NCI-H510A treated with DMSO at 0.1 percent for 48 hours (cell line): ENCODE results near the gene C11orf58.
A peak's percentile ranks its signal among the peaks of the same experiment; 100 is the strongest.

Experiments
- DNase-seq: peaks from one replicate; lab custom pipeline; 2025; lab: John Stamatoyannopoulos, UW

Gene C11orf58

DNA sequence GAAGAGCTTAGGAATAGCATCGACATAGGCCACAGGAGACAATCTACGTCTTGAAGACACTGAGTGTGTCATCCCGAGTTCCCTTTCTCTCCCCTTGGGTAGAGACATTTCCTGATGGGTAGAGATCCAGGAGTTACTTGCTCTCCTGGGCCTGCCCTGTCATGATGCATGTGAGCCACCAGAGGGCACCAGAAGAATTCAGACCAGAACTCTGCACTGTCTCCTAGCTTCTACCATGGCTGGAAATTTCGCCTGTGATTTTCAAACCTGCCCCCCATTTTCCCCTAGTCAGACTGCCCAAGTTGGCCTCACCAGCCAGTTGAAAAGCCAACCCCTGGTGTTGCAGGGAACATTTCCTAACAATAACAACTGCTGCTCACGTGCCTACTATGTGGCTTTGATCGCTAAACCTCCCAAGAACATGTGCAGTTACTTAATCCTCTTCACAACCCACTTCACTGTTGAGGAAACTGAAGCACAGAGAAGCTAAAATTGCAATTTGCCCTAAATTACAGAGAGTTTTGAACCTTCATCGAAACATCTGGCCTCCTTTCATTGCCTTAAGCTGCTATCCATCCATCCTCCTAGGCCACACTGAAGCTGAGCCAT lies 47.2 kb downstream of the C11orf58 start:
- DNase-seq = peak; percentile 50

- DNase-seq = no peak
These were observed 47.7 kb downstream of the C11orf58 start for GRCh38 chr11:16786131-16786530.

GRCh38 chr11:16787035-16787742 lies 48.7 kb downstream of the C11orf58 start:
- DNase-seq = no peak

- DNase-seq = peak; percentile 59
These were observed 50.0 kb downstream of the C11orf58 start for GRCh38 chr11:16788141-16789062.

DNA sequence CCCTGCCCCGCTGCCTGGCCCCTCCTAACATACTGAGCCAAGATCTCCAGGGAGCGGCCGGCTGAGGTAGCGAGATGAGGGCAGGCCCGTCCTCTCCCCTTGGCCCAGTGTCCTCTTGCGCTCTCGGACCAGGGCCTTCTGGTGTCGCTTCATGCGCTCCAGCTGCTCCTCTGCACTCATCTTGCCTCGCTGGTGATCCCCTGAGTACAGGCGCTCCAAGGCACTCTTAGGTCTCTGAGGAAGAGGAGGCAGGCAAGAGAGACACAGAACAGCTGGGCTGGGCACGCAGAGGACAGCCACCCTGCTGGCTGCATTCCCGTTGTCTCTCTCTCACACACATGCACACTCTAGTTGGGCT lies 50.6 kb downstream of the C11orf58 start:
- DNase-seq = no peak

GRCh38 chr11:16789560-16790485 lies 51.4 kb downstream of the C11orf58 start:
- DNase-seq = no peak

DNA sequence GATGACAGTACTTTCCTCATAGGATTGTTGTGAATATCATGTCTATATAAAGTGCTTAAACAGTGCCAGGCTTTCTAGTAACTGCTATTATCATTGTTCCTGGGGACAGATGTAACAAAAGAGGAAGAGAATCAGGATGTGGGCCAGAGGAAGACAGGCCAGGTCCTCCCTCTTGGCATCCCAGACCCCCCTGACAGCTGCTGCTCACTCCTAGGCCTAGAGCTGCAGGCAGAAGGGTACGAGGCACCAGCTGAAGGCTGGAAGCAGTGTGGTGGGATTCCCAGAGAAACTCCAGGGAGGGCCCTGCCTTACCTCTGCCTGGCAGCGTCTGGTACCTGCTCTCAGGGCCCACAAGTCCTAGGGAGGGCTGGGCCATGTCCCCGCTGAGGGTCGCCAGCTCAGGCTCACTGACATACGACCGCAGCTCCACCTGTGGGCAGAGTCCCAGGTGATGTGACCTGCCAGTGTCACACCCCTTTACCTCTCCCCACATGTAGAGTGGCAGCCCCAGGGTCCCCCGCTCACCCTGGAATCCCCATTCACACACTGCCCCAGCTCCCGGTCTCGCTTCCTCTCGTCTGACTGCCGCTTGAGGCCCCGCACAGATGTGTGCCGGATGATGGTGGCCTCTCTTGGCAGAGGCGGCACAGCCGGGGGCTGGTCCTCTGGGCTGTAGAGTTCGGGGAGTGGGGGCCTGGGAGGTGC lies 52.2 kb downstream of the C11orf58 start:
- no peak for DNase-seq

DNA sequence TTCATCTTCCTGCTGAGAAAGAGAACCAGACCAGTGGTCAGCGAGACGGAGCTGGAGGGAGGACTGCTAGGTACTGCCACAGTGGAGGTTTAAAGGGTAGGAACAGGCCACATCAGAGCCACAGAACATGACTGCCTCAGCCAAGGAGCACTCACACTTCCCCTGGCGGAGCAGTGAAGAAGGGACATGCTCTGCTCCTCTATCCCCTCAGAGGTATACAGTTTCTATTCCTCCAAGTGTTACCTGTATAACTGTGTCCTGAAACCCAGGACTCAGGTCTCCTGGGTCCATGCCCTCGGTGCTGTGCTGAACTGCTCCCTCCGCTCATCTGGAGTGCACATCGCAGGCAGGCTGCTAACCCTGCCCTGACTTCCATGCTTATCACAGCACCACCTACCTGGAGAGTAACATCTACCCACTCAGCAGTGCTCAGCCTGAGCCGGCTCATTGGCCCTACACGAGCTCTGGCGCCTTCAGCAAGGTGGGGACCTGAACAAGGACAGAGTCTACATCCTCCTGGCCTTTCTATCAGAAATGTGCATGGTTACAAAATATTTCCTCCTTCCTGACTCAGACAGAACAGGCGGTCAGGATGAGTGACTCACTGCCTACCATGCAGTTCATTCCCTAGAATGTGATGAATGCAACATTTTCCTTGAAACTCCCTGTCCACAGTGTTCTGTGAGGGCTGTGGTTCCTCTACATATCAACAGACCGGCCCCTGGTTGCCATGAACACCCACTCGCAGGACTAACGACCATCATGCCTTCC lies 52.9 kb downstream of the C11orf58 start:
- no peak for DNase-seq

DNA sequence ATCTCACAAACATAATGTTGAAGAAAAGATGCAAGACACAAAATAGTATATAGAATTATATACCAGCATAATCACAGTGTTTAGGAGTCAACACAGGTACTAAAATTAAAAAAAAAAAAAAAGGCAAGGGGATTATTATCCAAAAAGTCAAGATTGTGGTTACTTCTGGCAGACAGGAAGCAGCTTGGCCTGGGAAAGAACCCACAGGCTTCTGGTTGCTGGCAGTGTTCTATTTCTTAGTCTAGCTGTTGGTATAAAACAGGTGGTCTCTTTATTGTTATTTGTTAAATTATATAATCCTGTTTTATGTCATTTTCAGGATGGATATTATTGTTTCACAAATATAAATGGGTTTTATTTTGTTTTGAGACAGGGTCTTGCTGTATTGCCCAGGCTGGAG lies 54.0 kb downstream of the C11orf58 start:
- no peak for DNase-seq

GRCh38 chr11:16793009-16793408 lies 54.6 kb downstream of the C11orf58 start:
- DNase-seq = no peak

DNA sequence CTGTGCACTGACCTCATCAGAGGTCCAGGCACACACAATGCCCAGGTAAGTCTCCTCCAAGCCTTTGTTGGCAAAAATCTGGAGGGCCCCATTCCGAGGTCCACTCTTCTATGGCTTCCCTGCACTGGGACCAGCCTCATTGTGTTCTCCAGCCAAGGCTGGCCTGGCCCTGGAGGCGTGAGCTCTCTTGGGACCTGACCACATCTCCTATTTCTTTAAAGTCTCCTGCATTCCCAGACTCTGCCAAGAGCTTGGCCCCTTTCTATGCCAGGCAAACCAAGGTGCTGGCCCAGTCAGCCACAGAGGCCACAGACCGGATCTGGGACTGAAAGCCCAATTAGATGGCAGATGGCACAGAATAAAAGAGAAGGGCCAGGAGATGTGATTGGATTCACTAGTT lies 55.1 kb downstream of the C11orf58 start:
- DNase-seq = no peak

DNA sequence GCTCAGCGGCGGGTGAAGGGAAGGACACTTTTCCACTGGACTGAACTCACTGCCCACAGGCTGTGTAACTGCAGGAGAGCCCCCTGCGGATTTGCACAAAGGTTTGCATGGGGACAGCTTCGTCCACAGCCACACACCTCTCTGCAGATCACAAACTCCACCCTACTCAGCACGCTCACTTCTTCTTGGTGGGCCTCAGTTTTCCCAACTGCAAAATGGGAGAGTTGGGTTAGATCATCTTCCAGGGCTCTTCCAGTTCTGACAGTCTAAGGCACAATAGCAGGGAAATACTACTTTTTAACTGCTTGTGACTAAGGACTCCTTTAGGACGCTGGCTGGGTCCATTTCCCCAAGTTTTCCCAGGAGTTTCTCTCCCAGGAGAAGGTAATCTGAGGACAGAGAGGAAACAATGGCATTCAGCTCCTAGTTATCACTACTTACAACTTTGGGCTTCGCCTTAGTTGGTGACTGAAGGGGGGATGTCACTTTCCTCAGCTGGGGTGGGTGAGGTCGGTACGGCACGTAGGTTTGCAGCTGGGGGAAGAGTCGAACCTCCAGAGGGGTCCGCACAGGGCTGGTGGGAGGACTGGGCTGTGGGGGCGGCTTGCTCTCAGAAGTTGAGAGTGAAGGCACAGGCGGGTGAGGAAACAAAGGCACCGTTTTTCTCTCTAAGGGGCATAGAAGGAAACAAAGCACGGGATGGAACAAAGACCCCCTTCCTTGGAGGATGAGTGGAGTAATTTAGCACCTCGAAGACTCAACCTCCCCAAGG lies 55.8 kb downstream of the C11orf58 start:
- DNase-seq = no peak

GRCh38 chr11:16795146-16795545 lies 56.7 kb downstream of the C11orf58 start:
- DNase-seq = no peak

GRCh38 chr11:16796311-16796710 lies 57.9 kb downstream of the C11orf58 start:
- no peak for DNase-seq

DNA sequence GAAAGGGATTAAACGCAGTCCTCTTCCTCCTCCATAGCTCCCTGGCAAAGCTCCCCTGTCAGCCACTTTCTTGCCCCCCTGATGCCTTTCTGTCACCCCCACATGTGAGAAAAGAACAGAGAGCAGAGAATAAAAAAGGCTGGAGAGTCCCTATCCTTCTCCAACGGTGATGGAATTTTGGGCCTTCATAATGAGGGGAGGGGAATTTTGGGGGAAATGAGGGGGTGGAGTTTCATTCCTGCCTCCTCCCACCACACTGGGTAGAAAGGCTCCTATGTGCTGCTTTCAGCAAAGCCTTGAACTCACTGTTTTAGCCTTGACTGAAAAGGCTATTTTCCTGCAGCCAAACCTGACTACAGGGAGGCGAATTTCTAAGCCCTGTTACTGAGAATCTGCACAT lies 59.3 kb downstream of the C11orf58 start:
- DNase-seq = no peak

DNA sequence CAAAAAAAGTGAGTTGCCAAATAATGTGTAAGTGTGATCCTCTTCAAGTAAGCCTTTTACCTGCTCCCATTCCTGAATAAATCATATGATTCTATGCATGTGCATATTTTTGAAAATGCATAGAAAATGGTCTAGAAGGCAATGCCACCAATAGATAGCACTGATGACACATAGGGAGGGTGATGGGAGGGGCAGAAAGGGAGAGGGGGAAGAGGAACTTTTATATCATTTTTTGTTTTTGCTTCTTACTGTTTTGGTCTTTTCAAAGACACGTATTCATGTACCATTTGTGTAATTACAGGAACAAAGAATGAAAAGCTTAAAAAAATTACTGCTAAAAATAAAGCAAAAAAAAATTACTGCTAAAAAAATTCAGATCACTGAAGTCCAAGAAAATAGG lies 60.8 kb downstream of the C11orf58 start:
- no peak for DNase-seq

DNA sequence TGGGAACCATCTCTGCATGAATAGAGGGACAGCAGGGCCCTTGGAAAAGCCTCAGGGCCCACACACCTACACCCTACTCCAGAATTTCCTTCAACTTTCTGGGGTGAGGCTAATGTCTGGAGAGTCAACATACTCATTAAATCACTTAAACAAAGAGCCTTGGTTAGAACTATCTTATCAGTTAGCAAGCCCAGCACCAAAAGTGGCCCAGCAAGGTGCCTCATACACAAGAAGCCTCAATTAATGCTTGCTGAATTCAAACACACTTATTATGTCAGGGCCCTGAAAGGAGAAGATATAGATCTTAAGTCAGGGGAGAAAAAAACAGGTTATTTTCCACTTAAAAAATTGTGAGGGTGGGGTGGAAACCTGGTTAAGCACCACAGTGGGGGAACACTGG lies 61.4 kb downstream of the C11orf58 start:
- DNase-seq = no peak

GRCh38 chr11:16800382-16800781 lies 61.9 kb downstream of the C11orf58 start:
- no peak for DNase-seq

- no peak for DNase-seq
These were observed 63.0 kb downstream of the C11orf58 start for GRCh38 chr11:16801288-16801980.
